ENCODE data around the gene FCER2. TPM values are rescaled to one million over a fixed set of nuclear protein-coding genes. Genes with fewer than 3 reads are reported as not detected.
A peak's percentile ranks its signal among the peaks of the same experiment; 100 is the strongest.

Gene FCER2
- polyA plus RNA-seq, 3 donors, result 0.22 to 0.39 (median 0.38) TPM

GRCh38 chr19:7685546-7686445, 16.1 kb downstream of the FCER2 start:
- no peak overlapping the region for H3K27ac ChIP-seq (ENCODE audit: low read depth, low read length)
- 41 to 55% (median 47%) methylated on average over 19 of the region's 19 CpGs for WGBS, 3 donors

GRCh38 chr19:7682175-7682855, 19.6 kb downstream of the FCER2 start:
- WGBS, 3 donors, result 80 to 83% (median 81%) methylated on average over 54 to 74 of the region's 74 CpGs
- no peak overlapping the region for H3K27ac ChIP-seq (ENCODE audit: low read depth, low read length)

- H3K27ac ChIP-seq (ENCODE audit: low read depth, low read length), result peak overlapping the region; percentile 38
- WGBS, 3 donors, result 2 to 5% (median 3%) methylated on average over 43 of the region's 43 CpGs
These were observed 20.4 kb downstream of the FCER2 start for GRCh38 chr19:7681340-7682174.

- 0% methylated on average over 58 to 79 of the region's 79 CpGs for WGBS, 3 donors
- peak within 1 kb of the TSS; percentile 38 for H3K27ac ChIP-seq (ENCODE audit: low read depth, low read length)
These were observed 21.2 kb downstream of the FCER2 start, which contains the start of gene TRAPPC5 for GRCh38 chr19:7680606-7681339. Gene TRAPPC5, plus strand, starts transcription at chr19:7680833. Its CDS starts 1,421 bp downstream, at chr19:7682254.

- 42 to 50% (median 47%) methylated on average over 22 of the region's 22 CpGs for WGBS, 3 donors
- no peak overlapping the region for H3K27ac ChIP-seq (ENCODE audit: low read depth, low read length)
These were observed 21.9 kb downstream of the FCER2 start for GRCh38 chr19:7679771-7680605.

- no peak overlapping the region for H3K27ac ChIP-seq (ENCODE audit: low read depth, low read length)
- WGBS, 3 donors, result 43 to 44% (median 44%) methylated on average over 30 of the region's 30 CpGs
These were observed 22.8 kb downstream of the FCER2 start for GRCh38 chr19:7678971-7679751.

- 39 to 40% (median 39%) methylated on average over 12 of the region's 12 CpGs for WGBS, 3 donors
- H3K27ac ChIP-seq (ENCODE audit: low read depth, low read length), result peak overlapping the region; percentile 10
These were observed 24.1 kb downstream of the FCER2 start for GRCh38 chr19:7677669-7678311.

- WGBS, 3 donors, result 17 to 38% (median 22%) methylated on average over 10 of the region's 10 CpGs
- no peak within 1 kb of the TSS for H3K27ac ChIP-seq (ENCODE audit: low read depth, low read length)
These were observed 25.1 kb downstream of the FCER2 start, which contains the start of gene MCEMP1 for GRCh38 chr19:7676854-7677253. Gene MCEMP1, plus strand, starts transcription at chr19:7677090. Its CDS starts 31 bp downstream, at chr19:7677121.

- no peak overlapping the region for H3K27ac ChIP-seq (ENCODE audit: low read depth, low read length)
- 17 to 39% (median 17%) methylated on average over 7 of the region's 7 CpGs for WGBS, 3 donors
These were observed 25.6 kb downstream of the FCER2 start for GRCh38 chr19:7676376-7676775.

GRCh38 chr19:7674010-7675005, 27.6 kb downstream of the FCER2 start:
- H3K27ac ChIP-seq (ENCODE audit: low read depth, low read length), result no peak overlapping the region
- 42 to 51% (median 47%) methylated on average over 17 to 20 of the region's 21 CpGs for WGBS, 3 donors

- no peak overlapping the region for H3K27ac ChIP-seq (ENCODE audit: low read depth, low read length)
- 29 to 59% (median 54%) methylated on average over 9 of the region's 9 CpGs for WGBS, 3 donors
These were observed 29.4 kb downstream of the FCER2 start for GRCh38 chr19:7672522-7672921.

- H3K27ac ChIP-seq (ENCODE audit: low read depth, low read length), result no peak overlapping the region
- WGBS, 3 donors, result 19 to 43% (median 30%) methylated on average over 9 of the region's 9 CpGs
These were observed 31.1 kb downstream of the FCER2 start for GRCh38 chr19:7670790-7671189.

- 1 to 2% (median 1%) methylated on average over 40 to 43 of the region's 43 CpGs for WGBS, 3 donors
These were observed 31.7 kb downstream of the FCER2 start for GRCh38 chr19:7670150-7670783.

GRCh38 chr19:7669641-7670040, 32.3 kb downstream of the FCER2 start:
- WGBS, 3 donors, result 21 to 37% (median 30%) methylated on average over 9 of the region's 9 CpGs
- H3K27ac ChIP-seq (ENCODE audit: low read depth, low read length), result no peak overlapping the region

More at GRCh38 chr19:7670150-7670783, 31.7 kb downstream of the FCER2 start:
- H3K27ac ChIP-seq (ENCODE audit: low read depth, low read length), result no peak overlapping the region
